ENCODE data around the gene CTNNA2.

CTNNA2 gene

DNA sequence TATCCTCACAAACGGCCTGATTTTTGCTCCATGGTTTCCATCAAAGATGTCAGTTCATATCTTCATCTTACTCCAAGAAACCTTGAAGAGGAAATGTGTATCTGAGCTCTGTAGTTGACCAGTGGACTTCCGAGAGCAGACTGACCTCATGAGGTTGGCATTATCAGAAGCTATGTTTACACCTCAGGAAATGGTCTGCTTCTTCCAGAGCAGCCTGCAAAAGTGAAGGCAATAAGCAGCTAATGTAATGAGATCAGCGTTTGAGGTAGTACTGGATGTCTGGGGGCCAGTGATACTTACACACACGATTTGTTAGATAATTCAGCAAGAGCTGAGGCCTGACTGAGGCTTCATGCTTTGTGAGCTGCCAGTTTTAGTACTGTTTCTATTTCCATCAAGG is 602.0 kb downstream of the CTNNA2 start:
- TF ChIP-seq EP300 (IDR thresholded peaks at IDR 0.05; ENCODE audit: borderline replicate concordance) (no peak), YY1 (IDR thresholded peaks at IDR 0.05; ENCODE audit: low read depth) (no peak), TAF1 (IDR thresholded peaks at IDR 0.05; ENCODE audit: low read depth) (no peak), TCF12 (IDR thresholded peaks at IDR 0.05; ENCODE audit: low read depth) (no peak), NFIC (IDR thresholded peaks at IDR 0.05) (no peak), TEAD4 (IDR thresholded peaks at IDR 0.05) (no peak), ZBTB7A (IDR thresholded peaks at IDR 0.05; ENCODE audit: low read depth) (no peak), EGR1 (IDR thresholded peaks at IDR 0.05) (no peak), CEBPB (IDR thresholded peaks at IDR 0.05) (no peak), FOXM1 (IDR thresholded peaks at IDR 0.05; ENCODE audit: borderline replicate concordance, low read depth) (no peak), CREB1 (IDR thresholded peaks at IDR 0.05; ENCODE audit: low read depth) (no peak), RAD21 (IDR thresholded peaks at IDR 0.05; ENCODE audit: low read depth) (no peak)
- TF ChIP-seq, protein P1, sequence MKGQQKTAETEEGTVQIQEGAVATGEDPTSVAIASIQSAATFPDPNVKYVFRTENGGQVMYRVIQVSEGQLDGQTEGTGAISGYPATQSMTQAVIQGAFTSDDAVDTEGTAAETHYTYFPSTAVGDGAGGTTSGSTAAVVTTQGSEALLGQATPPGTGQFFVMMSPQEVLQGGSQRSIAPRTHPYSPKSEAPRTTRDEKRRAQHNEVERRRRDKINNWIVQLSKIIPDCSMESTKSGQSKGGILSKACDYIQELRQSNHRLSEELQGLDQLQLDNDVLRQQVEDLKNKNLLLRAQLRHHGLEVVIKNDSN (IDR thresholded peaks at IDR 0.05): no peak
- TF ChIP-seq, protein P2, sequence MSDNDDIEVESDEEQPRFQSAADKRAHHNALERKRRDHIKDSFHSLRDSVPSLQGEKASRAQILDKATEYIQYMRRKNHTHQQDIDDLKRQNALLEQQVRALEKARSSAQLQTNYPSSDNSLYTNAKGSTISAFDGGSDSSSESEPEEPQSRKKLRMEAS (IDR thresholded peaks at IDR 0.05): no peak
- TF ChIP-seq, protein P3, sequence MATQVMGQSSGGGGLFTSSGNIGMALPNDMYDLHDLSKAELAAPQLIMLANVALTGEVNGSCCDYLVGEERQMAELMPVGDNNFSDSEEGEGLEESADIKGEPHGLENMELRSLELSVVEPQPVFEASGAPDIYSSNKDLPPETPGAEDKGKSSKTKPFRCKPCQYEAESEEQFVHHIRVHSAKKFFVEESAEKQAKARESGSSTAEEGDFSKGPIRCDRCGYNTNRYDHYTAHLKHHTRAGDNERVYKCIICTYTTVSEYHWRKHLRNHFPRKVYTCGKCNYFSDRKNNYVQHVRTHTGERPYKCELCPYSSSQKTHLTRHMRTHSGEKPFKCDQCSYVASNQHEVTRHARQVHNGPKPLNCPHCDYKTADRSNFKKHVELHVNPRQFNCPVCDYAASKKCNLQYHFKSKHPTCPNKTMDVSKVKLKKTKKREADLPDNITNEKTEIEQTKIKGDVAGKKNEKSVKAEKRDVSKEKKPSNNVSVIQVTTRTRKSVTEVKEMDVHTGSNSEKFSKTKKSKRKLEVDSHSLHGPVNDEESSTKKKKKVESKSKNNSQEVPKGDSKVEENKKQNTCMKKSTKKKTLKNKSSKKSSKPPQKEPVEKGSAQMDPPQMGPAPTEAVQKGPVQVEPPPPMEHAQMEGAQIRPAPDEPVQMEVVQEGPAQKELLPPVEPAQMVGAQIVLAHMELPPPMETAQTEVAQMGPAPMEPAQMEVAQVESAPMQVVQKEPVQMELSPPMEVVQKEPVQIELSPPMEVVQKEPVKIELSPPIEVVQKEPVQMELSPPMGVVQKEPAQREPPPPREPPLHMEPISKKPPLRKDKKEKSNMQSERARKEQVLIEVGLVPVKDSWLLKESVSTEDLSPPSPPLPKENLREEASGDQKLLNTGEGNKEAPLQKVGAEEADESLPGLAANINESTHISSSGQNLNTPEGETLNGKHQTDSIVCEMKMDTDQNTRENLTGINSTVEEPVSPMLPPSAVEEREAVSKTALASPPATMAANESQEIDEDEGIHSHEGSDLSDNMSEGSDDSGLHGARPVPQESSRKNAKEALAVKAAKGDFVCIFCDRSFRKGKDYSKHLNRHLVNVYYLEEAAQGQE (IDR thresholded peaks at IDR 0.05; ENCODE audit: low read depth): no peak

DNA sequence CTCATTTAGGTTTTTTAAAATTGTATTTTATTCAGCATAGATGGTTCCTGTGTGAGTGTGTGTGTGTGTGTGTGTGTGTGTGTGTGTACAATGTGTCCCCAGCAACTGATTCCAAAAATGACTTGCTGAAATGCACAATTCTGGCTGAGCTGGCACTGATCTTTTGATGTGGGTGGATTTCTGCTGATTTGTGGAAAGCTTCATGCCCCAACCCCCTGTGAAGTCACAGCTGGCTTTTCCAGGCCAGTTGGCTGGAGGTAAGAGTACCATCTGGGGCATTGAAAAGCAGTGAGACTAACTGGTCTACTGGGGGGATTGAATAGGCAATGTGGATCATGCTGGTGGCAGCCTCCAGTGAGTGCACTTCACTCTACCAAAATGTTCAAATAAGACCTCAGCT is 604.5 kb downstream of the CTNNA2 start:
- TF ChIP-seq NFIC (IDR thresholded peaks at IDR 0.05) (no peak), TEAD4 (IDR thresholded peaks at IDR 0.05) (no peak), EGR1 (IDR thresholded peaks at IDR 0.05) (no peak), TCF12 (IDR thresholded peaks at IDR 0.05; ENCODE audit: low read depth) (no peak), TAF1 (IDR thresholded peaks at IDR 0.05; ENCODE audit: low read depth) (no peak), YY1 (IDR thresholded peaks at IDR 0.05; ENCODE audit: low read depth) (no peak), ZBTB7A (IDR thresholded peaks at IDR 0.05; ENCODE audit: low read depth) (no peak), CEBPB (IDR thresholded peaks at IDR 0.05) (no peak), FOXM1 (IDR thresholded peaks at IDR 0.05; ENCODE audit: borderline replicate concordance, low read depth) (no peak), CREB1 (IDR thresholded peaks at IDR 0.05; ENCODE audit: low read depth) (no peak), RAD21 (IDR thresholded peaks at IDR 0.05; ENCODE audit: low read depth) (no peak)
- TF ChIP-seq, protein P1 (IDR thresholded peaks at IDR 0.05): no peak
- TF ChIP-seq, protein P3 (IDR thresholded peaks at IDR 0.05; ENCODE audit: low read depth): no peak
- TF ChIP-seq, protein P2 (IDR thresholded peaks at IDR 0.05): no peak

DNA sequence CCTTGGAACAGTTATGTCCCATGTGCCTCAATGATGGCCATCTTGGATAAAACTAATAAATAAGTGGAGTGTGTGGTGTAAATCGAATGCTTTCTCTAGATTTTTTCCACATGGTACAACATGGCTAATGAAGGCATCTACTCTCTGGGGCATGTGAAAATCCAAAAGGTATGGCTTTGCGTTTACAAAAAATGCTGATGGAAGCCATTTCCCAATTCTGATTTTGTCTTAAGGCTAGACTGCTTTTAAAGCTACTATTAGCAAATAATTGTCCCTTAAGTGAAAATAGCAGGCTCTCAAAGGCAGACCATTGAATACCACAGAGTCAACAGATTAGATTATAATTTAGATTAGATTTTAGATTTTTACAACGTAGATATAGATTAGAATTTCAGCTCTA is 608.0 kb downstream of the CTNNA2 start:
- TF ChIP-seq YY1 (IDR thresholded peaks at IDR 0.05; ENCODE audit: low read depth) (no peak), EP300 (IDR thresholded peaks at IDR 0.05; ENCODE audit: borderline replicate concordance) (no peak), NFIC (IDR thresholded peaks at IDR 0.05) (no peak), TAF1 (IDR thresholded peaks at IDR 0.05; ENCODE audit: low read depth) (no peak), TEAD4 (IDR thresholded peaks at IDR 0.05) (no peak), CREB1 (IDR thresholded peaks at IDR 0.05; ENCODE audit: low read depth) (no peak), EGR1 (IDR thresholded peaks at IDR 0.05) (no peak), TCF12 (IDR thresholded peaks at IDR 0.05; ENCODE audit: low read depth) (no peak), RAD21 (IDR thresholded peaks at IDR 0.05; ENCODE audit: low read depth) (no peak), FOXM1 (IDR thresholded peaks at IDR 0.05; ENCODE audit: borderline replicate concordance, low read depth) (no peak)
- TF ChIP-seq, protein P2 (IDR thresholded peaks at IDR 0.05): no peak
- TF ChIP-seq, protein P1 (IDR thresholded peaks at IDR 0.05): no peak
- TF ChIP-seq, protein P3 (IDR thresholded peaks at IDR 0.05; ENCODE audit: low read depth): no peak

DNA sequence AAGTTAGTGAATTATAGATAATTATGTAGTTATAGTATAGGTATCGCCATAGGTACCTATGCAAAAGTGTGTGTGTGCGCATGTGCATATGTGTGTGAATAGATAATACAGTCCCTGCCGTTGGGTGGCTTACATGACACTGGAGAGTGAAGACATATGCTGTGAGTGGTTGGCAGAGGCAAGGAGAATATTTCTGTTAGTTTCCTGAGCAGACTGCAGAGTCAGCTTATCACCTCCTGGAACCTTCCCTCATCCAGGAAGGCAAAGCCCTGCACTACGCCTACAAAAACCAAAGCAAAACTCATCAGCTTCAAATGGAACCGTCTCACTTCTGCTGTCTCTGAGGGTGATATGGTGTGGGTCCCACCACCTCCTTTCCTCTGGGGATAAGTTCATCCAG is 609.8 kb downstream of the CTNNA2 start:
- TF ChIP-seq TEAD4 (IDR thresholded peaks at IDR 0.05) (no peak), CEBPB (IDR thresholded peaks at IDR 0.05) (no peak), NFIC (IDR thresholded peaks at IDR 0.05) (no peak), ZBTB7A (IDR thresholded peaks at IDR 0.05; ENCODE audit: low read depth) (no peak)
- TF ChIP-seq, protein P3 (IDR thresholded peaks at IDR 0.05; ENCODE audit: low read depth): no peak
